ENCODE results near the gene LRRC45. TPM values are rescaled to one million over a fixed set of nuclear protein-coding genes. Genes with fewer than 3 reads are reported as not detected.

Gene LRRC45
- total RNA-seq, 2 experiments from 2014 or later = 41.2 to 52.0 TPM

GRCh38 chr17:81995463-81996231 is 27.5 kb upstream of the LRRC45 start:
- TF ChIP-seq CTCF (conservative IDR thresholded peaks at IDR 0.05; ENCODE audit: low read length) = no peak
- TF ChIP-seq EZH2phosphoT487 (IDR thresholded peaks at IDR 0.05; ENCODE audit: borderline replicate concordance, low read depth, low read length) = no peak
- no peaks in the 10 kb centered on the region for H3K4me1 ChIP-seq (ENCODE audit: insufficient read depth, low read length, poor library complexity, severe bottlenecking)
- no peaks in the 10 kb centered on the region for H3K9me3 ChIP-seq (ENCODE audit: low read length)
- CTCF ChIA-PET (ENCODE audit: unreplicated experiment) = interaction anchor here (0.5 to 0.6 kb wide), 2 partner anchors 9 to 26 kb away, joined by 3 to 4 read pairs; no protein-coding TSS in a partner anchor
- no peak overlapping the region for H3K4me2 ChIP-seq (ENCODE audit: low read length)
- H3K79me2 ChIP-seq (ENCODE audit: insufficient read depth, low read depth, low read length) = no peaks in the 10 kb centered on the region
- H3K4me3 ChIP-seq (ENCODE audit: low read depth, low read length, poor library complexity, severe bottlenecking) = no peak overlapping the region
- H2AFZ ChIP-seq (ENCODE audit: low read length) = no peak overlapping the region
- no peak for DNase-seq (ENCODE audit: low spot score)
- H3K9me2 ChIP-seq (ENCODE audit: insufficient read depth, low read length) = no peaks in the 10 kb centered on the region
- POLR2A ChIA-PET = interaction anchor here (1.1 kb wide), 1 partner anchor 42 kb away, joined by 3 read pairs; the partner anchor contains the start of gene DCXR
- no TSS peak for BruUV-seq (replicated peaks)
- H3K36me3 ChIP-seq (ENCODE audit: insufficient read depth, low read length) = peaks cover 8% of the 10 kb centered on the region; the same call in 1 of the 2 replicates
- H3K27ac ChIP-seq (ENCODE audit: low read depth, low read length, poor library complexity, severe bottlenecking) = no peak overlapping the region
- no peaks in the 10 kb centered on the region for H4K20me1 ChIP-seq (ENCODE audit: insufficient read depth, low read length)
- intact Hi-C loops (cut with micrococcal nuclease; ENCODE audit: unreplicated experiment) = no loop called here

- H2AFZ ChIP-seq (ENCODE audit: low read length) = no peak overlapping the region
- H3K4me2 ChIP-seq (ENCODE audit: low read length) = no peak overlapping the region
- no peaks in the 10 kb centered on the region for H4K20me1 ChIP-seq (ENCODE audit: insufficient read depth, low read length)
- H3K4me3 ChIP-seq (ENCODE audit: low read depth, low read length, poor library complexity, severe bottlenecking) = no peak overlapping the region
- peaks cover 8% of the 10 kb centered on the region; the same call in 1 of the 2 replicates for H3K36me3 ChIP-seq (ENCODE audit: insufficient read depth, low read length)
- TF ChIP-seq EZH2phosphoT487 (IDR thresholded peaks at IDR 0.05; ENCODE audit: borderline replicate concordance, low read depth, low read length) (no peak), CTCF (conservative IDR thresholded peaks at IDR 0.05; ENCODE audit: low read length) (no peak)
- CTCF ChIA-PET (ENCODE audit: unreplicated experiment) = interaction anchor here (0.5 kb wide), 1 partner anchor 8 kb away, joined by 4 read pairs; no protein-coding TSS in a partner anchor
- no peaks in the 10 kb centered on the region for H3K9me3 ChIP-seq (ENCODE audit: low read length)
- H3K9me2 ChIP-seq (ENCODE audit: insufficient read depth, low read length) = no peaks in the 10 kb centered on the region
- H3K79me2 ChIP-seq (ENCODE audit: insufficient read depth, low read depth, low read length) = no peaks in the 10 kb centered on the region
- no peak overlapping the region for H3K27ac ChIP-seq (ENCODE audit: low read depth, low read length, poor library complexity, severe bottlenecking)
- POLR2A ChIA-PET = interaction anchor here (1.1 kb wide), 1 partner anchor 41 kb away, joined by 3 read pairs; the partner anchor contains the start of gene DCXR
- no peaks in the 10 kb centered on the region for H3K4me1 ChIP-seq (ENCODE audit: insufficient read depth, low read length, poor library complexity, severe bottlenecking)
- intact Hi-C loops (cut with micrococcal nuclease; ENCODE audit: unreplicated experiment) = no loop called here
- BruUV-seq (replicated peaks) = no TSS peak
- DNase-seq (ENCODE audit: low spot score) = no peak
Measured at GRCh38 chr17:81996232-81996756, 26.8 kb upstream of the LRRC45 start.
